GM21717 (cell line): Measurements from ENCODE around the gene MMGT1.

Experiments
- ATAC-seq: cut with Tn5 transposase; IDR thresholded peaks from one replicate; pipeline ENCODE4 v1.9.1; 2021; ENCODE audit warnings: mild to moderate bottlenecking, moderate library complexity; ENCODE audit not compliant: unreplicated experiment

Gene MMGT1

DNA sequence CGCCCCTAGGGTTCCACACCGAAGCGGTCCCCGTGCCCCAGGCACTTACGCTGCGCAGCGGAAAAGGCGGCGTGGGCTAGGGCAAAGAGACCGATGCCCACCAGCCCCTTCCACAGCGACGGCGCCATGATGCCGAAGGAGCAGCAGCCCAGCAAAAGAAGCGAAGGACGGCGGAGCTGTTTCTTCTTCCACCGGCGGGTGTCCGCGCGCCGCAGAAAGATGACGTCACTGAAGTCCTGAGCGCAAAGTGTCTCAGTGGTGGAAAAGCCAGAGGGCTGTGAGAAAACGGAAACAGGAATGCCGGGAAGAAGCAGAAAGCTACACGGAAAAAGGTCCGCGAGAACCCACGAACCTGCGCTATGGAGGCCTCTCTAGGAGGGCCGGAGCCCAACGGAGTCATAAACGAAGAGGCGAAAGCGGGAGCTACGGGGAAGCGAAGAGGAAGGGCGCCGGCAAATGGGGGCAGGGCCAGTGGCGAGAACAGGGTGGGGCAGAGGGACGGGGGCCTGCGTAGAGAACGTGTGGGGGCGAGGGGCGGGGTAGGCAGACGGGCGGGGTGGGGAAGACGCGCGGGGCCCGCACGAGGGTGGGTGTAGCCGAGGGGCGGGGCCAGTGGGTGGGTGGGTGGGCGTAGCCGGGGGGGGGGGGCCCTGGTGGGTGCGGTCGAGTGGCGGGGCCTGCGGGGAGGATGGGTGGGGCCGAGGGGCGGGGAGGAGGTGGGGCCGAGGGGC is at the start of gene MMGT1:
MMGT1 (minus strand) TSS at position 441 of the 731 bp plus-strand sequence; CDS start at position 128, 313 bp downstream.
- peak; percentile 78 for ATAC-seq

DNA sequence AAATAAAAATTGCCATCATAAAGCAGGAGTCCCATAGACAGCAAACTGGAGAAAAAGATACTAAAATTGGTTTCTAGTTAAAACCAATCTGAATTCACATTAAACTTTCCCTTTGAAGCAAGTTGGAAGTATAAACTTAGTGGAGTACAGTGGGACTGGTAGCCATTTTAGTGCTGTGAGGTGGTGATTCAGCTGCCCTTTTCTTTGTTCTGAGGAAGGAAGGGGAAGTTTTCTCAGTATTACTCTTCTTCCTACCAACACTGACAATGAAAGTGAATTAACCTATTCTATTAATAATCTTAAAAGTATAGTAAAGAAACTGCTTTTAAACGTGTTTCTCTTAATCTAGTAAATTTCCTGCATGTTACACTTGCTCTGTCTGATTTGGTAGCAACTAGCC is 48.1 kb upstream of the MMGT1 start:
- ATAC-seq = peak; percentile 67

DNA sequence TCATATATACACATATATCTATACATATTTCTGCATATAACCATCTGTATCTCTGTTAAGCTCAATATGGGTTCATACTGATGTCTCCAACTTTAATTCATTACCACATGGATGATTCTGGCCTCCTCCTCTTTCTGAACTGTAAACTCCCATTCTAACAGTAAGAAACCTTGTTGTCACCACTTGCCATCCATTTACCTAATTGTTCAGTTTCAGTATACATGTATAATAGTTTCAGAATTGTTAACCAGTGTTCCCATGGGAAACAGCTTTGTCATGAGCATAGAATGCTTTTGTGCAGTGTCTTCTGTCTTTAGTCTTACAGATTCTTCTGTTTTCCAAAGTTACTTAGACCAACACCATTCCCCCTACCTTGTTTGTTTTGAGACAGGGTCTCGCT is 47.4 kb upstream of the MMGT1 start:
- peak; percentile 80 for ATAC-seq

DNA sequence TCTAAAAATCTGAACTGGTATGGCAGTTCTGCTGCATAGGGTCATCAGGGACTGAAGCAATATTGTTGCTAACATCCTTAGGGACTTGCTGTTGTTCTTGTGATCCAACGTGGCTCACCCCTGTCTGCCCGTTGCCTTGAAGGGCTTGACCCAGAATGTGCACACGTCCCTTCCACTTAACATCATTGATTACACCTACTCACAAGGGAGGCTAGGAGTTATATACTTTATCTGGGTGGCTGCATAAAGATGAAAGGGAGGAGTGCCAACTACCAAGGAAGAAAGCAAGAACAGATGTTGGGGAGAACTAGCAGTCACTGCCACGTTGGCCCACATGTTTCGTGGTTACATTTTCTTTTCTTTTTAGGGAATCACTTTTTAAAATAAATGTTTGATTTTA is 45.4 kb upstream of the MMGT1 start:
- ATAC-seq = no peak

DNA sequence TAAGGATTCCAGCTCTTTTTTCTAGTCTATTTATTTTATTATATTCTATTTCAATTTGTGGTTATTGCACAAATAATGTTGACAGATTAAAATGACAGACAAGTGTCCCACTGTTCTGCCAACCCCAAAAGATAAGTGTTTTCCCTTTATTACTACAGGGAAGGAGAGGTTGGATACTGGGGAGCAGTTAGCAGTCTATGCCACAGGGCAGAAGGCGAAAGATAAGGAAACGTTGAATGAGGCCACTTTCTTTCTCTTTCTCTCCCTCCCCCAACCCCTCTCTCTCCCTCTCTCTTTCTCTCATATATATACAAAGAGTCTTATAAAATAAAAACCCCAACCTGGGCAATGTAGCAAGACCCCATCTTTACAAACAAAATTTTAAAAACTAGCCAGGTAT is 43.1 kb upstream of the MMGT1 start:
- ATAC-seq = no peak

DNA sequence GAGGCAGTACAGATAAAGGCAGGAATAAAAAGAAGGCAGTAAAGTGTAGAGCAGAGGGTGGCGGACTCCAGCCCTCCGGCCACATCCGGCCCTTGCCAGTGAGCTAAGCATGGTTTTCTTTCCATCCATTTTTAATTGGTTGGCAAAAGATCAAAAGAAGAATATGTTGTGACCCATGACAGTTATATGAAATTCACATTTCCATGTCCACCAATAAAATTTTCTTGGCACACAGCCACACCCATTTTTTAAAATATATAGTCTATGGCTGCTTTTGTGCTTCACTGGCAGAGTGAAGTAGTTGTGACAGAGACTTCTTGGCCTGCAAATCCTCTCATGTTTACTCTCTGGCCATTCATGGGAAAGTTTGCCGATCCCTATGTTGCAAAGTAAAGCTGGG is 41.2 kb upstream of the MMGT1 start:
- no peak for ATAC-seq

DNA sequence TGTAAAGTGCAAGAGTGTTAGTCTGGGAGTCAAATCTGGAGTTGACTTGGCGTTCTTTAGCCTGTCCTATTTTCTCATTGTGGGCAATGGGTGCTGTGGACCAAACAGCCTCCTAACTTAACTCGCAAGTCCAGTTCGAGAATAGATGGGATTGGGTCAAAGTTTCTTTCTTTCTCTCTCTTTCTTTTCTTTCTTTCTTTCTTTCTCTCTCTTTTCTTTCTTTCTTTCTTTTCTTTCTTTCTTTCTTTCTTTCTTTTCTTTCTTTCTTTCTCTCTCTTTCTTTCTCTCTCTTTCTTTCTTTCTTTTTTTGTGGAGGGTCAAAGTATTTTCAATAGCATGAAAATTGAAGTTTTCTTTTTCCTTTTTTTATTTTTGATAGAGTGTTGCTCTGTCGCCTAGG is 14.5 kb upstream of the MMGT1 start:
- ATAC-seq = no peak

DNA sequence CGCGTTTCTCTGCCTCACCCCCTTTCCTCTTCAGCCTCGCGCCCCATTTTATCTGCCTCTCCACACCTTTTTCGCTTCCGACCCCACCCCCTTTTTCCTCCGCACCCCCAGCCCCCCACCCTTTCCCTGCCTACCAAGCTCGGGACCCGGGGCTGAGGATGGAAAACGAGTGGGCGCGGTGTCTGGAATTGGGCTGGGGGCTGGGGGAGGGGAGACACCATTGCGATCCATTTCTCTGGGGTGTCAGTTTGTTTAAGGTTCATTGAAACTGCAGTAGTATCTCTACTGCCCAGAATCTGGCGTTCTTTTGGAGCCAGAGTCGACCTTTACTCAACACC is 12.2 kb upstream of the MMGT1 start:
- no peak for ATAC-seq

DNA sequence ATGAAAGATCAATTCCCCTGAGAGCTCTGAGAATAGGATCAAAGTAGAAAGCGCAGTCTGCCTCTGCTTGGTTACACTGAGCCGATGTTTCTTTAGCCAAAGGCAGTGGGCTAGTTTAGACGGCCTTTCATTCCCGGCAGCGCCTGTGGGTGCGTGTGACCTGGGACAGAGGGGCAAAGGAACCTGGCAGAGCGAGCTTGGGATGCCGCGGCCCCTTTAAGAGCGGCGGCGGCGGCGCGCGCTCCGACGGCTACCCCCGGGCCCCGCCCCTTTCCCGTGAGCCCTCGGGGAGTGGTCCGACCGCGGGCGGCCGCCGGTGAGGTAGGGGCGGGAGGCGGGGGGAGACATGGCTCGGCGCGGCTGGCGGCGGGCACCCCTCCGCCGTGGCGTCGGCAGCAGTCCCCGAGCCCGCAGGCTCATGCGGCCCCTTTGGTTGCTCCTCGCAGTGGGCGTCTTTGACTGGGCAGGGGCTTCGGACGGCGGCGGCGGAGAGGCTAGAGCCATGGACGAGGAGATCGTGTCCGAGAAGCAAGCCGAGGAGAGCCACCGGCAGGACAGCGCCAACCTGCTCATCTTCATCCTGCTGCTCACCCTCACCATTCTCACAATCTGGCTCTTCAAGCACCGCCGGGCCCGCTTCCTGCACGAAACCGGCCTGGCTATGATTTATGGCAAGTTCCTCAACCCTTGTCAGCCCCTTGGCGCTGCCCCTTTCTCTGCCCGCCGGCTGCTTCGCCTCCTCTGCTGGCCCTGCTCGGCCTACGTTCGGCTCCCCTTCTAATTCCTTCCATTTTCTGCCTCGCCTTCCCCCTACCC is 11.6 kb upstream of the MMGT1 start, which contains the start of gene SLC9A6:
SLC9A6 (plus strand) TSS at position 279 of the 816 bp plus-strand sequence; CDS start at position 503, 224 bp downstream.
- ATAC-seq = peak; percentile 89

DNA sequence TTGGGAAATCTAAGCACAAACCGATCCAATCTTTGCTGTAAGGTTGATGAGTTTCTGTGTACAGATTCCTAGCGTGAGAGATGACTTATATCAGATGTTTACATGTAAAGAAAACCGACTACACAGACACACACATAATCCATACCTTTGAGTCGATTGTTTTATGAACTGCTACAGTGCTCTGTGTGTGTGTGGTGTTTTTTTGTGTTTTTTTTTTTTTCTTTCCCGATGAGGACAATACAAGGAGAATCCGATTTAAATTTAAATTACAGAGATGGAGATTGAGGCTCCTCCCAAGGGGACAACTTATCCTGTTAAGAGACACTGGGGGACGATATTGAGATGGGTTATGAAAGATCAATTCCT is 11.0 kb upstream of the MMGT1 start:
- peak; percentile 16 for ATAC-seq

DNA sequence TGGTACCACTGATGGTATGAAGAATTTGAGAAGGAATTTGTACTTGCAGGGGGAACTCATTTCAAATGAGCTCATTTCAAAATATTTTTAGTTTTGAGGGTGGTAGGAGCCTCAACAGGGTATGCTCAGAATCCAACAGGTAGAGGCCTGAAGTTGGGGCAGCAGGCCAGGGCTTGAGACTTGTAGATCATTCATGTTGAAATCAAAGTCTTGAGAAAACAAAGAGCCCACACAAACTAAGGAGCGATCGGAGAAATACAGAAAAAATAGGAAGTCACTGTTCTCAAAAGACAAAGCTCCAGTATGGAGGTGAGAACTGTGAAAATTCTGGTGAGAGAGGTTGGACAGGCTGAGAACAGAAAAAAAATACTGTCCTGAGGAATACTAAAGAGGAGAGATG is 10.5 kb upstream of the MMGT1 start:
- ATAC-seq = no peak

DNA sequence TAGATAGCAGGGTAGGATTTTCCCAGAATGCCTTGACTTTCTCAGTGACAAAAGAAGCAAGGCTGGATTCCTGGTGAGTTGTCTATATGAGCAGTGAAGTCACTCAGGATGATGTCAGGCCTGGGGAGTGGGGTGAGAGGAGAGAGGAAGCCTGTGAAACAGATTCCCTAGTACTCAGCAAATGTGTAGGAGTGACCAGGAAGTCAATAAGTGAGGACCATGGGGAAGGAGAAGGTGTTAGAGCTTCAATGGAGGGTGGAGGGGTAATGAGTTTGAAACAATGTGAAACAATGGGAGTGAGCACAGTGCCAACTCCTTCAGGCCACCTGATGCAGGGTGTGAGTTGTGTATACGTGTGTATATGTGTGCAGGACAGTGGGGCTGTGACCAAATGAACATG is 9.1 kb upstream of the MMGT1 start:
- ATAC-seq = no peak

DNA sequence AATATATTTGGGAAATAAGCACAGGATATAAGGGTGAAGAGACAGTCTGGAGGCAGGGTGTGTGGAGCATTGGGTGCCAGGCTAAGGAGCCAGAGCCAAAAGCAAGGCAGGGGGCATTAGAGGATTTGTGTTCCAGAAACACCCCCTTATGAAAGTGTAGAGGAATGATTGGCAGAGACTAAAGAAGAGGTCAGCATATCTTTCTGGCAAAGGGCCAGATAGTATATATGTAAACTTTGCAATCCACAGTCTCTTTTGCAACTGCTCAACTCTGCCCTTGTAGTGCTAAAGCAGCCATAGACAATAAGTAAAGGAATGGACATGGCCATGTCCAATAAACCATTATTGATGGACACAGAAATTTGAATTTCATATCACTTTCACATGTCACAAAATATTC is 7.9 kb upstream of the MMGT1 start:
- no peak for ATAC-seq

DNA sequence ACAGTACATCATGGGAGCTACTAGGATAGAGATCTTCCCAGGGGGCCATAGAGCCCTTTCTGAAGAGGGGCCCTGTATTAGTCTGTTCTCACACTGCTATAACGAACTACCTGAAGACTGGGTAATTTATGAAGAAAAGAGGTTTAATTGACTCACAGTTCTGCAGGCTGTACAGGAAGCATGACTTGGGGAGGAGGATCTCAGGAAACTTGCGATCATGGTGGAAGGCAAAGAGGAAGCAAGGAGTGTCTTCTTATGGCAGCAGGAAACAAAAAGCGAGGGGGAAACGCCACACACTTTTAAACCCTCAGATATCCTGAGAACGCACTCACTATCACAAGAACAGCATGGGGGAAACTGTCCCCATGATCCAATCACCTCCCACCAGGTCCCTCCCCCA is 7.2 kb upstream of the MMGT1 start:
- no peak for ATAC-seq

DNA sequence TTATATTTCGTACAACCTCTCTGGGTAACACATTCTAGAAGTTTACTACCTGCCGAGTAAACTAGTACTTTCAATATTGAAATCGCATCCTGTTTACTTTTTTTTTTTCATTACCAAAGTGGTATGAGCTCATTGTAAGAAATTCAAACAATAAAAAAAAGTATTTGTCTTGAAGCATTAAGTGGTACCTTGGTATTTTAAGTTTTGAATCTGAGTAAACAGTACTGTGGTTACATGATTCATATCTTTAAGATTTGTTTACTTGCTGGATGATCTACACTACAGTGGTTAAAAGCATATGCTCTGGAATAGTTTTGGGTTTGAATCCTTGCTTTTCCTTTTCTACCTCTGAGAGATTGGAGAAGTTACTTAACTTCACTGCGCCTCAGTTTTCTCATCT is 3.8 kb upstream of the MMGT1 start:
- no peak for ATAC-seq

DNA sequence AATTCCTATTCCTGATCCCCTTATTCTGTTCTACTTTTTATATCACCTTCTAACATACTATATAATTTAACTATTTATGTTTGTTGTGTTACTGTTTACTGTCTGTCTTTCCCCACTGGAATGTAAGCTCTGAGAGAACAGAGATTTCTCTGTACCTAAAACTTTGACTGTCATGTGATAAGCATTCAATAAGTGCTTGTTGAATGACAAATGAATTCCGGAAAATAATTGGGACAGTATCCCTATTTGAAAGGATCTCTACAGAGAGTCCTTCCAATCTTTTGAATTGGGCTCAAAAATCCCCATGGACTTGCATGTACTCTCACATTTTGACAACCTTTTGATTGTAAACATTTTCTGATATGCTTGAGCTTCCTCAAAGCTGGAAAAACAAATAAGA is 1.6 kb upstream of the MMGT1 start:
- no peak for ATAC-seq

DNA sequence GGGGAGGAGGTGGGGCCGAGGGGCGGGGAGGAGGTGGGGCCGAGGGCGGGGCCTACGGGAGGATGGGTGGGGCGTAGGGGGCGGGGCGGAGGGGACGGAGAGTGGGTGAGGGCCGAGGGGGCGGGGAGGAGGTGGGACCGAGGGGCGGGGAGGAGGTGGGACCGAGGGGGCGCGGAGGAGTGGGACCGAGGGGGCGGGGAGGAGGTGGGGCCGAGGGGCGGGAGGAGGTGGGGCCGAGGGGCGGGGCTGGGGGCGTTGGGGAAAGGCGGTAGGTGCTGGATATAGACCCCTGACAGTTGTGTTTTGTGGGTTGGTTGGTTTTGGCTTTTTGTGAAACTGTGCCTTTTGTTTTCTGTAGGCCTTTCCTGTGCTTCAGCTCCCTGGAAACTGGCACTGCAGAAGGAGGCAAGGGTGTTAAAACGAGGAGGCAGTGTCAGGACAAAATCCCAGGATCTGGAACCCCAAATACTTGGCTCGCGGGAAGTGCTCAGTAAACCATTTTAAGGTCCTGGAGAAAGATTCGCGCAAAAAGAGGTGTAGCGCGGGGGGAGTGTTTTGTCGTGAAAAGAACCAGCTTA is 580 bp upstream of the MMGT1 start:
- ATAC-seq = no peak

DNA sequence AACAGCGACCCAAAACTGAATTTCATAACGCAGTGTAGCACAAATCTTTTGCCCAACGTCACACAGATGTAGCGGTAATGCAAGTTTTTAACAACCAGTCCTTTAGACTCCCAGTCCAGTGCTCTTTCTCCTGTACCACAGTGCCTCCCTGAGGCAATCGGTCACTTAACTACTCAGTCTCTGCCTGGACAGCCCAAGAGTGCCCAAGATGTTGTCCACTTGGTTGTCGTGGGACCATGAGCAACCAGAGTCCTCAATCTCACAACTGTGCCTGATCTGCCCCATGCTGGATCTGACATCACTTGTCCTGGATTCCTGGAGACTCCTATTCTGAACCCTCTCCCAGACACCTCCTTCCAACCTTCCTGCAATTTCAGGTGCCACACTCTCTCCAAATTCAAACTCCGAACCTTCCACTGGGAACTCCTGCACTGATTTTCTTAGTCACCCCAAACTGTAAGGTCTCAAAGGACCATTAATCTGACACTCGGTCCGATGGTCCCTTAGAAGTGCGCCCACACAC is 702 bp downstream of the MMGT1 start:
- peak; percentile 20 for ATAC-seq

DNA sequence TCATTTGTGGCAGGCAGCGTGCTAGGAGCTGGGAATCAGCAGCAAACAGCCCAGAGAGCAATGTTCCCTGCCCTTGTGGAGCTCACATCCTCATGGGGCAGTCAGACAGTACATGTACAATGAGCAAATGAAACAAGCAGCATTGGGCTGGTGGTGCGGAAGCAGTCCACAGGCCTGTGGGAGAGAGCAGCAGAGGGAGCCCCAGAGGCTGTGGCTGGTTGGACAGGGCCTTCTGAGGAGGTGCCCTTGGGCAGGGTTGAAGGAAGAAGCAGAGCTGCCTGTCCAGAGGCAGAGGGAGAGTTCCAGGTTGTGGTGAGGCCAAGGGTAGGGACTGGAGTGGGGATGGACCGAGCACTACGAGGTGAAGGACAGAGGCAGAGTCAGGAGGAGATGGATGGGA is 22.5 kb downstream of the MMGT1 start:
- no peak for ATAC-seq

DNA sequence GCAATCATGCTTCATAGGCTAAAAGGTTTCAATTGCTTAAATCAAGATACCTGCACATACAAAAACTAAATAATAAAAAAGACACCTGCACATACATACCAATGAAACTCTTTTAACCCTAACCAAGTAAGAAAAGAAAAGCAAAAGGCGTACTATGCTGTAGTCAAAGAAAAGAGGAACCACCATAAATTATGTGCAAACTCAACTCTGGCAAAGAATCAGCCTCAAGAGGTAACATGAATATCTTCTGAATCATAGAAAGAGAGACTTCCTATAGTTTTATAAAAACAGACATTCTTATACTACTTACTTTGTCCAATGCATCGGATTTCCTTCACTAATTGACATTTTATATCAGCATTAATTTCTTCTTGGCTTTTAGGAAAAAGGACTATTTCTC is 29.3 kb downstream of the MMGT1 start:
- no peak for ATAC-seq

DNA sequence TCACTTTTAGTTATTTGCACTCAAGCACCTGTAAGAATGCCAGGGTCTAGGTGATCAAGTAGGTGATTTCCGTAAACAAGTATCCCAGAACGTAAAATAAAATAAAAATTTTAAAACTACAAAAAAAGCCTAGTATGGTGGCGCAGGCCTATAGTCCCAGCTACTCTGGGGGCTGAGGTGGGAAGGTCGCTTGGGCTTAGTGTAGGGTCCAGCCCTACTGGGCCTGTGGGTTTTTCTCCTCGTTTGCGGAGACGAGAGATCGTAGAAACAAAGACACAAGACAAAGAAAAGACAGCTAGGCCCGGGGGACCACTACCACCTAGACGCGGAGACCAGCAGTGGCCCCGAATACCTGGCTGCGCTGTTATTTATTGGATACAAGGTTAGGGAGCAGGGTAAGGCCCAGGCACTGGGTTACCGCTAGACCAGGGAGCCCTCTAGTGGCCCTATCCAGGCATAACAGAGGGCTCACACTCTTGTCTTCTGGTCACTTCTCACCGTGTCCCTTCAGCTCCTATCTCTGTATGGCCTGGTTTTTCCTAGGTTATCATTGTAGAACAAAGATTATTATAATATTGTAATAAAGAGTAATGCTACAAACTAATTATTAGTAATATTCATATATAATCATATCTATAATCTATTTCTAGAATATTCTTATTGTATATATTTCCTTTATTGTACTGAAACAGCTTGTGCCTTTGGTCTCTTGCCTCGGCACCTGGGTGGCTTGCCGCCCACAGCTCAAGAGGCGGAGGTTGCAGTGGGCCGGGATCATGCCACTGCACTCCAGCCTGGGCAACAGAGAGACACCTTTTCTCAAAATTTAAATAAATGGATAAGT is 41.9 kb downstream of the MMGT1 start:
- ATAC-seq = peak; percentile 78
